ENCODE results near the gene GTF3C6. TPM values are rescaled to one million over a fixed set of nuclear protein-coding genes. Genes with fewer than 3 reads are reported as not detected.
A peak's percentile ranks its signal among the peaks of the same experiment; 100 is the strongest.

The GTF3C6 gene
- 72.0 TPM for polyA plus RNA-seq (2013)

GRCh38 chr6:110958329-110959192 lies at the start of gene GTF3C6:
Gene GTF3C6 (plus strand): TSS chr6:110958706. CDS start chr6:110958770, 64 bp downstream.
- under 1% methylated on average over 53 of the region's 70 CpGs for WGBS (ENCODE audit: insufficient coverage)

GRCh38 chr6:110930781-110931180 lies 27.7 kb upstream of the GTF3C6 start:
- H3K27me3 ChIP-seq (replicated peaks in 2 of 5; ENCODE audit: control insufficient read depth in 4 of 5, insufficient read depth in 5 of 5, low read length in 4 of 5): no peaks in the 10 kb centered on the region
- no peak overlapping the region for H3K27ac ChIP-seq (ENCODE audit: insufficient read depth in 1 of 2, low read depth in 1 of 2, low read length in 2 of 2, poor library complexity in 1 of 2, severe bottlenecking in 2 of 2)
- no peaks in the 10 kb centered on the region for H3K9me3 ChIP-seq (ENCODE audit: control extremely low read depth in 1 of 5, control insufficient read depth in 4 of 5, insufficient read depth in 2 of 5, low read depth in 1 of 5, low read length in 4 of 5)
- POLR2A ChIA-PET: no interaction called here
- no peaks in the 10 kb centered on the region for H3K36me3 ChIP-seq (ENCODE audit: control insufficient read depth in 4 of 4, insufficient read depth in 4 of 4, low read length in 3 of 4)
- peaks cover 12 to 32% (median 18%) of the 10 kb centered on the region in 4 experiments for H3K4me1 ChIP-seq (ENCODE audit: control extremely low read depth in 1 of 4, control insufficient read depth in 4 of 4, insufficient read depth in 4 of 4, low read length in 3 of 4)
- 92% methylated on average over 2 of the region's 3 CpGs for WGBS (ENCODE audit: insufficient coverage)
- H3K4me3 ChIP-seq (ENCODE audit: control insufficient read depth in 1 of 7, extremely low read depth in 1 of 7, insufficient read depth in 4 of 7, low read depth in 2 of 7, low read length in 6 of 7): no peak overlapping the region
- DNase-seq: no peak
- CTCF ChIA-PET: interaction anchor here (0.6 to 1.4 kb wide), 2 partner anchors 19 to 49 kb away, joined by 4 read pairs; no protein-coding TSS in a partner anchor

More at GRCh38 chr6:110958329-110959192, at the start of gene GTF3C6:
- peak; percentile 94 to 97 (median 96) for DNase-seq
- CTCF ChIA-PET: interaction anchor here (0.7 to 2.5 kb wide), 8 partner anchors 9 to 276 kb away, joined by 3 to 10 read pairs (median 6); no protein-coding TSS in a partner anchor
- POLR2A ChIA-PET: interaction anchor here (0.5 to 2.2 kb wide), 4 partner anchors 12 to 36 kb away, joined by 3 to 10 read pairs (median 4); partner anchors contain the start of gene RPF2
- H3K4me1 ChIP-seq (ENCODE audit: control extremely low read depth in 1 of 4, control insufficient read depth in 4 of 4, insufficient read depth in 4 of 4, low read length in 3 of 4): peaks cover 5 to 7% (median 6%) of the 10 kb centered on the region in 4 experiments
- H3K4me3 ChIP-seq (ENCODE audit: control insufficient read depth in 1 of 7, extremely low read depth in 1 of 7, insufficient read depth in 4 of 7, low read depth in 2 of 7, low read length in 6 of 7): peak within 1 kb of the TSS; percentile 79 to 99 (median 92)
- peak within 1 kb of the TSS; percentile 92 to 97 for H3K27ac ChIP-seq (ENCODE audit: insufficient read depth in 1 of 2, low read depth in 1 of 2, low read length in 2 of 2, poor library complexity in 1 of 2, severe bottlenecking in 2 of 2)
- no peaks in the 10 kb centered on the region for H3K9me3 ChIP-seq (ENCODE audit: control extremely low read depth in 1 of 5, control insufficient read depth in 4 of 5, insufficient read depth in 2 of 5, low read depth in 1 of 5, low read length in 4 of 5)
- peaks cover 2 to 29% (median 23%) of the 10 kb centered on the region in 4 experiments for H3K36me3 ChIP-seq (ENCODE audit: control insufficient read depth in 4 of 4, insufficient read depth in 4 of 4, low read length in 3 of 4)
- no peaks in the 10 kb centered on the region for H3K27me3 ChIP-seq (replicated peaks in 2 of 5; ENCODE audit: control insufficient read depth in 4 of 5, insufficient read depth in 5 of 5, low read length in 4 of 5)

GRCh38 chr6:110933912-110934311 lies 24.6 kb upstream of the GTF3C6 start:
- Histone ChIP-seq H3K4me1 (ENCODE audit: control extremely low read depth in 1 of 4, control insufficient read depth in 4 of 4, insufficient read depth in 4 of 4, low read length in 3 of 4) (peaks cover 12 to 39% (median 18%) of the 10 kb centered on the region in 4 experiments), H3K36me3 (ENCODE audit: control insufficient read depth in 4 of 4, insufficient read depth in 4 of 4, low read length in 3 of 4) (no peaks in the 10 kb centered on the region), H3K27ac (ENCODE audit: insufficient read depth in 1 of 2, low read depth in 1 of 2, low read length in 2 of 2, poor library complexity in 1 of 2, severe bottlenecking in 2 of 2) (peak overlapping the region in 1 of 2 experiments; percentile 9), H3K27me3 (replicated peaks in 2 of 5; ENCODE audit: control insufficient read depth in 4 of 5, insufficient read depth in 5 of 5, low read length in 4 of 5) (no peaks in the 10 kb centered on the region), H3K4me3 (ENCODE audit: control insufficient read depth in 1 of 7, extremely low read depth in 1 of 7, insufficient read depth in 4 of 7, low read depth in 2 of 7, low read length in 6 of 7) (no peak overlapping the region), H3K9me3 (ENCODE audit: control extremely low read depth in 1 of 5, control insufficient read depth in 4 of 5, insufficient read depth in 2 of 5, low read depth in 1 of 5, low read length in 4 of 5) (no peaks in the 10 kb centered on the region)
- CTCF ChIA-PET: interaction anchor here (1.3 to 1.5 kb wide), 2 partner anchors 16 to 17 kb away, joined by 3 to 6 read pairs; no protein-coding TSS in a partner anchor
- POLR2A ChIA-PET: interaction anchor here (0.6 kb wide), 1 partner anchor 55 kb away, joined by 3 read pairs; no protein-coding TSS in a partner anchor
- peak in 1 of 3 donors; percentile 42 for DNase-seq
- WGBS (ENCODE audit: insufficient coverage): no CpG with 5 or more reads among the region's 2 CpGs

GRCh38 chr6:110934381-110934898 lies 24.1 kb upstream of the GTF3C6 start:
- H3K27ac ChIP-seq (ENCODE audit: insufficient read depth in 1 of 2, low read depth in 1 of 2, low read length in 2 of 2, poor library complexity in 1 of 2, severe bottlenecking in 2 of 2): peak overlapping the region in 1 of 2 experiments; percentile 9
- no peaks in the 10 kb centered on the region for H3K27me3 ChIP-seq (replicated peaks in 2 of 5; ENCODE audit: control insufficient read depth in 4 of 5, insufficient read depth in 5 of 5, low read length in 4 of 5)
- ChIA-PET POLR2A (no interaction called here), CTCF (interaction anchor here (1.3 to 1.5 kb wide), 2 partner anchors 17 kb away, joined by 3 to 6 read pairs; no protein-coding TSS in a partner anchor)
- H3K9me3 ChIP-seq (ENCODE audit: control extremely low read depth in 1 of 5, control insufficient read depth in 4 of 5, insufficient read depth in 2 of 5, low read depth in 1 of 5, low read length in 4 of 5): no peaks in the 10 kb centered on the region
- peak in 2 of 3 donors; percentile 57 to 61 for DNase-seq
- H3K36me3 ChIP-seq (ENCODE audit: control insufficient read depth in 4 of 4, insufficient read depth in 4 of 4, low read length in 3 of 4): no peaks in the 10 kb centered on the region
- H3K4me1 ChIP-seq (ENCODE audit: control extremely low read depth in 1 of 4, control insufficient read depth in 4 of 4, insufficient read depth in 4 of 4, low read length in 3 of 4): peaks cover 14 to 38% (median 20%) of the 10 kb centered on the region in 4 experiments
- no peak overlapping the region for H3K4me3 ChIP-seq (ENCODE audit: control insufficient read depth in 1 of 7, extremely low read depth in 1 of 7, insufficient read depth in 4 of 7, low read depth in 2 of 7, low read length in 6 of 7)
- WGBS (ENCODE audit: insufficient coverage): 83% methylated on average over 1 of the region's 1 CpG

GRCh38 chr6:110935171-110935570 lies 23.3 kb upstream of the GTF3C6 start:
- Histone ChIP-seq H3K27me3 (replicated peaks in 2 of 5; ENCODE audit: control insufficient read depth in 4 of 5, insufficient read depth in 5 of 5, low read length in 4 of 5) (no peaks in the 10 kb centered on the region), H3K9me3 (ENCODE audit: control extremely low read depth in 1 of 5, control insufficient read depth in 4 of 5, insufficient read depth in 2 of 5, low read depth in 1 of 5, low read length in 4 of 5) (no peaks in the 10 kb centered on the region), H3K4me1 (ENCODE audit: control extremely low read depth in 1 of 4, control insufficient read depth in 4 of 4, insufficient read depth in 4 of 4, low read length in 3 of 4) (peaks cover 17 to 36% (median 22%) of the 10 kb centered on the region in 4 experiments), H3K4me3 (ENCODE audit: control insufficient read depth in 1 of 7, extremely low read depth in 1 of 7, insufficient read depth in 4 of 7, low read depth in 2 of 7, low read length in 6 of 7) (no peak overlapping the region), H3K27ac (ENCODE audit: insufficient read depth in 1 of 2, low read depth in 1 of 2, low read length in 2 of 2, poor library complexity in 1 of 2, severe bottlenecking in 2 of 2) (no peak overlapping the region), H3K36me3 (ENCODE audit: control insufficient read depth in 4 of 4, insufficient read depth in 4 of 4, low read length in 3 of 4) (no peaks in the 10 kb centered on the region)
- WGBS (ENCODE audit: insufficient coverage): 100% methylated on average over 1 of the region's 6 CpGs
- POLR2A ChIA-PET: no interaction called here
- no peak for DNase-seq
- CTCF ChIA-PET: interaction anchor here (1.5 kb wide), 1 partner anchor 17 kb away, joined by 6 read pairs; no protein-coding TSS in a partner anchor

- no peaks in the 10 kb centered on the region for H3K9me3 ChIP-seq (ENCODE audit: control extremely low read depth in 1 of 5, control insufficient read depth in 4 of 5, insufficient read depth in 2 of 5, low read depth in 1 of 5, low read length in 4 of 5)
- CTCF ChIA-PET: interaction anchor here (0.7 to 1.8 kb wide), 2 partner anchors 56 to 256 kb away, joined by 3 to 4 read pairs; no protein-coding TSS in a partner anchor
- 94% methylated on average over 3 of the region's 6 CpGs for WGBS (ENCODE audit: insufficient coverage)
Observed at GRCh38 chr6:110938171-110938570, 20.3 kb upstream of the GTF3C6 start.

More at GRCh38 chr6:110938171-110938570, 20.3 kb upstream of the GTF3C6 start:
- H3K4me1 ChIP-seq (ENCODE audit: control extremely low read depth in 1 of 4, control insufficient read depth in 4 of 4, insufficient read depth in 4 of 4, low read length in 3 of 4): peaks cover 19 to 41% (median 23%) of the 10 kb centered on the region in 4 experiments
- H3K27me3 ChIP-seq (replicated peaks in 2 of 5; ENCODE audit: control insufficient read depth in 4 of 5, insufficient read depth in 5 of 5, low read length in 4 of 5): no peaks in the 10 kb centered on the region
- POLR2A ChIA-PET: no interaction called here
- no peak overlapping the region for H3K4me3 ChIP-seq (ENCODE audit: control insufficient read depth in 1 of 7, extremely low read depth in 1 of 7, insufficient read depth in 4 of 7, low read depth in 2 of 7, low read length in 6 of 7)
- H3K36me3 ChIP-seq (ENCODE audit: control insufficient read depth in 4 of 4, insufficient read depth in 4 of 4, low read length in 3 of 4): no peaks in the 10 kb centered on the region
- DNase-seq: peak in 2 of 3 donors; percentile 47 to 50
- H3K27ac ChIP-seq (ENCODE audit: insufficient read depth in 1 of 2, low read depth in 1 of 2, low read length in 2 of 2, poor library complexity in 1 of 2, severe bottlenecking in 2 of 2): no peak overlapping the region
